GM19397 (cell line): ENCODE results near the gene MSI2.

Experiments
- ATAC-seq: cut with Tn5 transposase; IDR thresholded peaks from one replicate; pipeline ENCODE4 v1.9.1; 2021; ENCODE audit warnings: mild to moderate bottlenecking, moderate library complexity; ENCODE audit not compliant: unreplicated experiment

MSI2 gene

GRCh38 chr17:57666946-57667345 lies 410.6 kb downstream of the MSI2 start:
- no peak for ATAC-seq

GRCh38 chr17:57667461-57667923 lies 411.2 kb downstream of the MSI2 start:
- no peak for ATAC-seq

GRCh38 chr17:57668332-57668731 lies 412.0 kb downstream of the MSI2 start:
- no peak for ATAC-seq

GRCh38 chr17:57669671-57670529 lies 413.6 kb downstream of the MSI2 start:
- ATAC-seq, result no peak

- no peak for ATAC-seq
Measured at GRCh38 chr17:57670769-57671569, 414.6 kb downstream of the MSI2 start.

- ATAC-seq, result no peak
Measured at GRCh38 chr17:57671667-57672632, 415.6 kb downstream of the MSI2 start.

- no peak for ATAC-seq
Measured at GRCh38 chr17:57672971-57673370, 416.6 kb downstream of the MSI2 start.

- no peak for ATAC-seq
Measured at GRCh38 chr17:57674894-57675293, 418.6 kb downstream of the MSI2 start.

- ATAC-seq, result no peak
Measured at GRCh38 chr17:57675427-57676387, 419.4 kb downstream of the MSI2 start.

- no peak for ATAC-seq
Measured at GRCh38 chr17:57676543-57676942, 420.2 kb downstream of the MSI2 start.

GRCh38 chr17:57677301-57677700 lies 421.0 kb downstream of the MSI2 start:
- no peak for ATAC-seq

- ATAC-seq, result no peak
Measured at GRCh38 chr17:57677858-57678257, 421.5 kb downstream of the MSI2 start.

GRCh38 chr17:57678393-57678792 lies 422.1 kb downstream of the MSI2 start:
- ATAC-seq, result no peak

GRCh38 chr17:57679356-57679755 lies 423.0 kb downstream of the MSI2 start:
- no peak for ATAC-seq

GRCh38 chr17:57679906-57680695 lies 423.8 kb downstream of the MSI2 start:
- ATAC-seq, result no peak

- ATAC-seq, result no peak
Measured at GRCh38 chr17:57682701-57683100, 426.4 kb downstream of the MSI2 start.

GRCh38 chr17:57684711-57685498 lies 428.6 kb downstream of the MSI2 start:
- no peak for ATAC-seq

- ATAC-seq, result no peak
Measured at GRCh38 chr17:57685499-57686132, 429.3 kb downstream of the MSI2 start.
